ENCODE measurements around the gene EXOC6. TPM values are rescaled to one million over a fixed set of nuclear protein-coding genes. Genes with fewer than 3 reads are reported as not detected.

Gene EXOC6
- total RNA-seq, 1 experiment from 2014 or later = 12.9 TPM

DNA sequence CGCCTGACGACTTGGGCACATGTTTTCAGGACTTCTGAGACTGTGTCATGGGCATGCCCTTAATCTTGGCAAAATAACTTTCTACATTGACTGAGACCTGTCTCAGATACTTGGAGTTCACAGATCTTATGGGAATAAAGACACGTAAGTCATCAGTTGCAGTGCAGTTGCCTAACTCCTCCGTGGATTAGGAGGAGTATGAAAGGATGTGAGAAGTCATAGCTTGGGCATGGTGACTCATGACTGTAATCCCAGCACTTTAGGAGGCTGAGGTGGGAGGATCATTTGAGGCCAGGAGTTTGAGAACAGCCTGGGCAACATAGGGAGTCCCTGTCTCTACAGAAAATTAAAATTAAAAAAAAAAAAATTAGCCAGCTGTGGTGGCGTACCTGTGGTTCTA lies 49.6 kb downstream of the EXOC6 start:
- Histone ChIP-seq H3K36me3 (ENCODE audit: control insufficient read depth in 1 of 2, insufficient read depth in 2 of 2, low read length in 2 of 2) (no peaks in the 10 kb centered on the region), H3K4me3 (replicated peaks in 1 of 2; ENCODE audit: low read depth in 1 of 2, low read length in 2 of 2) (no peak overlapping the region), H3K27ac (ENCODE audit: low read depth, low read length) (no peak overlapping the region), H3K9me2 (ENCODE audit: insufficient read depth) (no peaks in the 10 kb centered on the region), H3K79me2 (ENCODE audit: insufficient read depth, low read length) (no peaks in the 10 kb centered on the region), H4K20me1 (ENCODE audit: insufficient read depth) (0 out of 2 replicates have a peak, but pooled peaks cover 3% of the 10 kb centered on the region), H2AFZ (ENCODE audit: low read depth, low read length, poor library complexity, severe bottlenecking) (no peak overlapping the region), H3K9me3 (ENCODE audit: control insufficient read depth in 1 of 2, insufficient read depth in 1 of 2, low read depth in 1 of 2, low read length in 2 of 2) (no peaks in the 10 kb centered on the region), H3K27me3 (ENCODE audit: insufficient read depth, low read length) (no peaks in the 10 kb centered on the region), H3K9ac (ENCODE audit: low read length) (no peak overlapping the region), H3K4me1 (ENCODE audit: control insufficient read depth in 1 of 2, insufficient read depth in 2 of 2, low read length in 2 of 2) (peaks cover 7 to 11% of the 10 kb centered on the region in 2 experiments), H3K4me2 (ENCODE audit: low read length) (no peak overlapping the region)
- ATAC-seq (no peak), DNase-seq (ENCODE audit: low read depth, low spot score) (no peak)
- CTCF ChIA-PET = no interaction called here
- intact Hi-C loops (cut with micrococcal nuclease) = no loop called here
- TF ChIP-seq FOSL1 (IDR thresholded peaks at IDR 0.05; ENCODE audit: low read depth) (no peak), POLR2AphosphoS5 (IDR thresholded peaks at IDR 0.05; ENCODE audit: low read depth, low read length) (no peak), EGR1 (IDR thresholded peaks at IDR 0.05; ENCODE audit: low read depth) (no peak), EZH2phosphoT487 (IDR thresholded peaks at IDR 0.05; ENCODE audit: borderline replicate concordance) (no peak), MAX (IDR thresholded peaks at IDR 0.05) (no peak), SRF (IDR thresholded peaks at IDR 0.05; ENCODE audit: low read depth) (no peak), JUND (IDR thresholded peaks at IDR 0.05) (no peak), ZBTB33 (IDR thresholded peaks at IDR 0.05; ENCODE audit: extremely low read depth, insufficient replicate concordance, low read length) (no peak)
- RAD21 ChIA-PET (ENCODE audit: low non-redundant PET in 1 of 2, low total read pairs in 2 of 2, uncharacterized antibody in 2 of 2, unreplicated experiment in 2 of 2) = no interaction called here
- POLR2A ChIA-PET = no interaction called here
- BruUV-seq (replicated peaks) = no TSS peak

- DNase-seq (ENCODE audit: low read depth, low spot score) (no peak), ATAC-seq (no peak)
- no TSS peak for BruUV-seq (replicated peaks)
- Histone ChIP-seq H3K9me2 (ENCODE audit: insufficient read depth) (no peaks in the 10 kb centered on the region), H2AFZ (ENCODE audit: low read depth, low read length, poor library complexity, severe bottlenecking) (no peak overlapping the region), H3K36me3 (ENCODE audit: control insufficient read depth in 1 of 2, insufficient read depth in 2 of 2, low read length in 2 of 2) (no peaks in the 10 kb centered on the region), H3K4me3 (replicated peaks in 1 of 2; ENCODE audit: low read depth in 1 of 2, low read length in 2 of 2) (no peak overlapping the region), H4K20me1 (ENCODE audit: insufficient read depth) (no peaks in the 10 kb centered on the region), H3K27me3 (ENCODE audit: insufficient read depth, low read length) (no peaks in the 10 kb centered on the region), H3K4me1 (ENCODE audit: control insufficient read depth in 1 of 2, insufficient read depth in 2 of 2, low read length in 2 of 2) (no peaks in the 10 kb centered on the region; a peak in 1 of 4 replicates), H3K27ac (ENCODE audit: low read depth, low read length) (no peak overlapping the region), H3K9me3 (ENCODE audit: control insufficient read depth in 1 of 2, insufficient read depth in 1 of 2, low read depth in 1 of 2, low read length in 2 of 2) (no peaks in the 10 kb centered on the region), H3K9ac (ENCODE audit: low read length) (no peak overlapping the region), H3K4me2 (ENCODE audit: low read length) (no peak overlapping the region), H3K79me2 (ENCODE audit: insufficient read depth, low read length) (no peaks in the 10 kb centered on the region)
- intact Hi-C loops (cut with micrococcal nuclease) = no loop called here
- ChIA-PET POLR2A (no interaction called here), RAD21 (ENCODE audit: low non-redundant PET in 1 of 2, low total read pairs in 2 of 2, uncharacterized antibody in 2 of 2, unreplicated experiment in 2 of 2) (no interaction called here), CTCF (interaction anchor here (0.6 to 1.1 kb wide), 2 partner anchors 13 to 459 kb away, joined by 3 read pairs; no protein-coding TSS in a partner anchor)
- TF ChIP-seq, protein P1, sequence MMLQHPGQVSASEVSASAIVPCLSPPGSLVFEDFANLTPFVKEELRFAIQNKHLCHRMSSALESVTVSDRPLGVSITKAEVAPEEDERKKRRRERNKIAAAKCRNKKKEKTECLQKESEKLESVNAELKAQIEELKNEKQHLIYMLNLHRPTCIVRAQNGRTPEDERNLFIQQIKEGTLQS (IDR thresholded peaks at IDR 0.05) = no peak
- no peak for TF ChIP-seq FOSL1 (IDR thresholded peaks at IDR 0.05; ENCODE audit: low read depth)
- TF ChIP-seq ZFX (IDR thresholded peaks at IDR 0.05) = no peak
Measured at GRCh38 chr10:92901819-92902251, 53.5 kb downstream of the EXOC6 start.
